ENCODE data around the gene CYB561D2. TPM values are rescaled to one million over a fixed set of nuclear protein-coding genes. Genes with fewer than 3 reads are reported as not detected.

Gene CYB561D2
- total and polyA plus RNA-seq, 3 donors from 2014 or later = 16.0 to 21.1 (median 18.9) TPM

GRCh38 chr3:50352781-50353180 lies 2.1 kb downstream of the CYB561D2 start:
- Histone ChIP-seq H3K4me3 (no peak overlapping the region), H3K36me3 (ENCODE audit: low read depth, missing control alignments) (no peaks in the 10 kb centered on the region), H3K27ac (no peak overlapping the region), H3K27me3 (no peaks in the 10 kb centered on the region), H3K4me1 (peaks cover 41% of the 10 kb centered on the region), H3K9me3 (no peaks in the 10 kb centered on the region)
- WGBS, 2 donors = 51 to 59% methylated on average over 2 of the region's 2 CpGs
- intact Hi-C loops (cut with DNase I; ENCODE audit: low total_unique reads) = no loop called here
- TF ChIP-seq POLR2A (IDR thresholded peaks at IDR 0.05) = no peak
- no peak for TF ChIP-seq CTCF (IDR thresholded peaks at IDR 0.05)
- DNase-seq = no peak

GRCh38 chr3:50353245-50354004 lies 2.8 kb downstream of the CYB561D2 start:
- H3K4me3 ChIP-seq = no peak overlapping the region
- intact Hi-C loops (cut with DNase I; ENCODE audit: low total_unique reads) = no loop called here
- H3K36me3 ChIP-seq (ENCODE audit: low read depth, missing control alignments) = no peaks in the 10 kb centered on the region
- WGBS, 2 donors = 70 to 81% methylated on average over 10 of the region's 12 CpGs
- H3K27me3 ChIP-seq = no peaks in the 10 kb centered on the region
- no peak for DNase-seq
- no peak overlapping the region for H3K27ac ChIP-seq
- no peaks in the 10 kb centered on the region for H3K9me3 ChIP-seq
- TF ChIP-seq POLR2A (IDR thresholded peaks at IDR 0.05) (no peak), CTCF (IDR thresholded peaks at IDR 0.05) (no peak)
- peaks cover 47% of the 10 kb centered on the region for H3K4me1 ChIP-seq

DNA sequence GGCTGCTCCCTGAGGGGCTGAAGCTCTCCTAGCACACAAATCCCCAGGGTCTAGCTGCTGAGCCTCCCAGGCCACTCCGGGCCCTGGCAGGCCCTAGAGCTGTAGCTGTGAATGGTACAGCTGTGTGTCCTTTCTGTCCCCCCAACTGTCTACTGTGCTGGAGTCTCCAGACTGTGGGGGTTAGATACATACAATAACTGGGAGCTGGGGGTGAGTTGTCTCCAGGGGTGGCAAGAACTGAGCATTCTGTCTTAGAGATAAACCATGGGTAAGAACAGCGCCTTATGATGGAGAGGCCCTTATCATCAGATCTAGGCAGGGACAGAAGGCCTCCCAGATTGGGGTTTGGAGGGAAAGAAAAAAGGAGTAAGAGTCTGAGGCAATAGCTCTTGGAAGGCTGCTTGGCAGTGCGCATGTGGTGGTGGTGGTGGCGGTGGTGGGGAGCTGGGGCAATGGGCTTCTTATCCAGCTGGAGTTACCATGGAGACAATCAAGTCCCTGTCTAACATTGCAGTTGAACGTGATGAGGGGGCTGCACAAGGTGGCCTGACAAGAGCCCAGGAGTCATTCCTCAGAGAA lies 3.6 kb downstream of the CYB561D2 start:
- intact Hi-C loops (cut with DNase I; ENCODE audit: low total_unique reads) = no loop called here
- H3K4me1 ChIP-seq = peaks cover 51% of the 10 kb centered on the region
- H3K36me3 ChIP-seq (ENCODE audit: low read depth, missing control alignments) = no peaks in the 10 kb centered on the region
- H3K9me3 ChIP-seq = no peaks in the 10 kb centered on the region
- no peak overlapping the region for H3K4me3 ChIP-seq
- TF ChIP-seq POLR2A (IDR thresholded peaks at IDR 0.05) (no peak), CTCF (IDR thresholded peaks at IDR 0.05) (no peak)
- 67 to 69% methylated on average over 3 to 5 of the region's 5 CpGs for WGBS, 2 donors
- DNase-seq = no peak
- no peak overlapping the region for H3K27ac ChIP-seq
- no peaks in the 10 kb centered on the region for H3K27me3 ChIP-seq

GRCh38 chr3:50354850-50355249 lies 4.2 kb downstream of the CYB561D2 start:
- no peaks in the 10 kb centered on the region for H3K9me3 ChIP-seq
- peaks cover 48% of the 10 kb centered on the region for H3K4me1 ChIP-seq
- DNase-seq = no peak
- H3K36me3 ChIP-seq (ENCODE audit: low read depth, missing control alignments) = no peaks in the 10 kb centered on the region
- TF ChIP-seq POLR2A (IDR thresholded peaks at IDR 0.05) (no peak), CTCF (IDR thresholded peaks at IDR 0.05) (no peak)
- no peaks in the 10 kb centered on the region for H3K27me3 ChIP-seq
- no peak overlapping the region for H3K27ac ChIP-seq
- no peak overlapping the region for H3K4me3 ChIP-seq
- 73 to 88% methylated on average over 3 to 7 of the region's 7 CpGs for WGBS, 2 donors
- intact Hi-C loops (cut with DNase I; ENCODE audit: low total_unique reads) = no loop called here

All from testis (tissue), 3 donors.